Brain pericyte (primary cell): ENCODE data around the gene PCAT7.
"Not testable (repeated sequence)": the region's sequence is repeated elsewhere in the genome, so short reads cannot be mapped to it uniquely, and the experiment has no call there.

Experiments
- DNase-seq: peaks from one replicate; pipeline ENCODE4 v3.0.0-alpha.2; 2012; ENCODE audit warnings: low read depth, low spot score

The PCAT7 gene

DNA sequence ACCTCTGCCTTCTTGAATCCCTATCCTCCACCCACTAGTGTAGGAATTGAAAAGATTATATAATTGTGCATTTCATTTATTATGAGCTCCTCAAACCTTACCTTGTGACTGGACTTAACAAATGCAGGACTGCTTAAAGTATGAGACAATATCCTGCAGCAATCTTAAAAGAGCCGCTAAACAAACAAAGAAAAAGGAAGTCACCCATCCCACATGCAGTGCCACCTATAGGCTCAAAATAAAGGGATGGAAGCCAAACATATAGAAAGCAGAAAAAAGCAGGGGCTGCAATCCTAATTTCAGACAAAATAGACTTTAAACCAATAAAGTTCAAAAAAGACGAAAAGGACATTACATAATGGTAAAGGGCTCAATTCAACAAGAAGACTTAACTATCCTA is 8.7 kb downstream of the PCAT7 start:
- no peak for DNase-seq

DNA sequence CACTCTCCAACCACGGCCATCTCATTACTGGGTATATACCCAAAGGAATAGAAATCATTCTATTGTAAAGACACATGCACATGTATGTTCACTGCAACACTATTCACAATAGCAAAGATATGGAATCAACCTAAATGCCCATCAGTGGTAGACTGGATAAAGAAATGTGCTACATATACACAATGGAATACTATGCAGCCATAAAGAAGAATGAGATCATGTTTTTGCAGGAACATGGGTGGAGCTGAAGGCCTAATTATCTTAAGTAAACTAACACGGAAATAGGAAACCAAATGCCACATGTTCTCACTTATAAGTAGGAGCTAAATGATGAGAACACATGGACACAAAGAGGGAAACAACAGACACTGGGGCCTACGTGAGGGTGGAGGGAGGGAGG is 9.4 kb downstream of the PCAT7 start:
- not testable (repeated sequence) for DNase-seq

DNA sequence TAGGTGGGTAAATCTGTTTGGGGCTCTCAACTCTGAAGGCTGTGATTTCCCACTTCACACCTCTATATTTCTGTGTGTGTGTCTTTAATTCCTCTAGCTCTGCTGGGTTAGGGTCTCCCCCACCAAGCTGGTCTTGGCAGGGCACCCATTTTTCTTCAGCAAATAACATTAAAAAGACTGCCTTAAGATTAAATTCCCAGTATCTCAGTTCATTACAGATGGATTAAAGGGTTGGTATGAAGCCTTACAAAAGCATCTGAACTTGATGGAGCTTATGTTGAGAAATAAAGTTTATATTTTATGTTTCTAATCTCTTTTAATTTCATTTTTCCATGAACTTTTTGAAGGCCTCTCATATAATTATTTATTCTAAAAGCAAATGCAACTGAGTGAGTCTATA is 11.7 kb downstream of the PCAT7 start:
- DNase-seq: no peak

DNA sequence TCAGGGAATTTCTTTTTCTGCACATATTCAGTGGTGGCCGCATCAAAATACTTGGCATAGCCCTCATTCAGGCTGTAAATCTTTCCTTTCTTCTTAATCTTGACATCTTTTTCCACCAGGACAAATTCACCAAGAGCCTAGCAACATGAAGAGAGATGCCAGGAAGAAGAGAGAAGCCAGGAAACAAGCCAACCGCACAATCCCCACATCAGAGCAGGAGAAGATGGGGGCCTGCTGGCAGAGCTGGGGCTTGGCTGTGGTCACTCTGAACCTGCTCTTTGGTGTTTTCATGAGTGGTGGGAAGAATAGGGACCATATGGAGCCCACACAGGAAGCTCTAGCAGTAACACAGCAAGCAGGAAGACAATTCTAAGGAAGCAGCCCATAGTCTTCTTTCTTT is 12.4 kb downstream of the PCAT7 start:
- no peak for DNase-seq

DNA sequence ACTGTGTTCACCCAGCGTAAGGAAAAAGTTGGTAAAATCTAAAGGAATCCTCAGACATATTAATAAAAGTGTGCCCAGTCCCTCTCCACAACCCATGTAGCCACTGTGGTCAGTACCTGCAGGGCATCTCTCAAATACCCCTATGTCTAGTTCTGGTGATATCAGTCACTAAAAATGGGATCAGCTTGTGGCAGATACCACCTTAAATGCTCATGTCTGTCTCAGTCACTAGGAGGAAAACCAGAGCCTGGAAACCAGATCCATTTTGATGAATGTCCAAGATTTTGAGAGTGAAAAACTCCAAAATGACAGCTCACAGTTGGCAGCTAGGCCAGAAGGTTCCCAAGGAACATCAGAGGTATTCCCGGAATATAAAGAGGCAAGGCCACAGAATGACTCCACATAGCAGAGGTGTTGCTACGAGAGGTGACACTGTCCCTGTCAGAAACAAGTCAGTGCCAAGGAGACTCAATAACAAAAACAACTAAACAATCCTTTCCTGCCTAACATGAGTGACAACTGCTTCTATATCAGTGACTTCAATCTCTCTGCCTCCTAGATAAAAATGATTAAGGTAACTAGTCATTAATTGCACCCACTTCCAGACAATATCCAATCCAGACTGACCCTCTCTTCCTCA is 13.5 kb downstream of the PCAT7 start:
- DNase-seq: no peak

DNA sequence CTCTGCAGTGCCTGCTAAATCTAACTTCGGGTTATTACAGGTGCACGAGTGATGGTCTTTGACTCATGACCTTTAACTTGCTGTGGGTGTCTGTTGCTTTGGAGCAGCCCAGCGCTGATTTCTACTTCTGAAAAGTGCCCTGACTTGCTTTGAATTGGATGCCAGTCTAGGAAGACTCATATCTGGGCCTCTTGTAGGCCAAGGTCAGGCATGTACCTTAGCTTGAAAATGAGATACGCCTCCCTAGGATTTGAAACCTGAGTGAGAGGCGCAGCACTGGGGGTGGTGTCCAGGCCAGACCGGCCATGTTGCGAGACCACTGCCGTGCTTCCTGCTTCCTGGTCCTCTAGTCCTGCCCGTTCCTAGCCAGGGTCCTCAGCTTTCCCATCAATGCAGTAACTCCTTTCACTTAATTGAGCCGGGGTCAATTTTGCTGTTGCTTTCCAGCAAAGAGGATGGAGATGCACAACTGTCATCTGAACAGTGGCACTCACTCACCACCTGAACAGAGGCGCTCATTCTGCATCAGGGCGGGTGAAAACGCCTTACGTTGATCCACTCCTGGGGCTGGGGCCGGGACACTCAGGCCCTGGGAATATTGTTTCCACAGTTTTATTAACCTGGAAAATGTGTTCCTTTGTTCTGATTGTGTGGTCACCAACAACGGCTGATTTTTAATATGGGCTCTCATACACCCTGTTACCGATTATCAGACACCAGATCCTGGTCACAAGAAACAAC is 14.3 kb downstream of the PCAT7 start:
- DNase-seq: no peak

DNA sequence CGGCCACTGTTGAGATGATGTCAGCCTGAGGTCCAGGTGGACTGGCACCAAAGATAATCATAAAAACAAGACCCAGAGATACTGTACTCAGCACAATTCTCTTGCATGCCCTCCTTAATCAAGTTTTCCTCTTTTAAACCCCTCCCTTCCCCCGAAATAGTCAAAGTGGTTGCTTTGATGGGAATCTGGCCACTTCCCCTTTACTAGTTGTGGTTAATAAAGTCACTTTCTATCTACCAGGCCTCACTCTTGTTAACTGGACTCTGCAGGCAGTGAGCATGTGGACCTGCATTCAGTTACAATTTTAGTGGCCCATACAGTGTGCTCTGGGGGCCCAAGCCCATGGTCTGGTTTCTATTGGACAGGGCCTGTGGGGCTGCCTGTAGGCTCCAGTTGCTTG is 21.2 kb downstream of the PCAT7 start:
- DNase-seq: no peak

DNA sequence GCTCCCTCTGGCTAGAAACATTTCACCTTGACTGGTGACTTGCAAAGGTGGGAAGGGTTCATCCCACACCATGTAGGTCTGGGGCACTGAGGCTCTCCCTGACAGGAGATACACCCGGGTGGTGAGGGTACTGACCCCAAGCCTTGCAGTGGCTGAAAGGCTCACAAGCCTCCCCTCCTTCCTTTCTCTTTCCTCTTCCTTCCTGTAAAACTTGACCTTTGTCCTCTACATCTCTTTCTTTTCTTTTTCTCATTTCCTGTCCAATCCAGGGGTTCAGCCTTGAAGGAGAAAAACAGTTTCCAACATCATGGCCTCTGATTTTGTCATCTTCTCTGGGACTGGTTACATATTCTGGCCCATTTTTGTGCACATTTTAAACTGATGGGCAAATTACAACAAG is 22.2 kb downstream of the PCAT7 start:
- no peak for DNase-seq

DNA sequence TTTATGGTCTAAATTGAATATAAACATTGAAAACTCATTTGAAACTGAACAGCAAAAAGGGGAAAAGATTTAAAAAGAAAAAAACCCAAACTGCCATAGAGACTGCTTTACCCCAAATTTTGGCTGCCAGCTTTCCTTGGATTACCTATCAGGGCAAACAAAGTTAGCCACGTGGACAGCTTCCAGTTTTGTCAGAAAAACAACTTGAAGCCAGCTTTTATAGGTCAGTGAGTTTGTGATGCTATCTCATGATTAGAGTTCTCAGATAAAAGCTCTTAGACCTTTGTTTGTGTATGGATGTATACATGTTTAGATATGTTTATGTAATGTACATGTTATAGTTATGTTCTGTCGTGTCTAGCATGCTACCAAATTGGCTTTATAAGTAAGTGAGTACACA is 22.7 kb downstream of the PCAT7 start:
- no peak for DNase-seq

DNA sequence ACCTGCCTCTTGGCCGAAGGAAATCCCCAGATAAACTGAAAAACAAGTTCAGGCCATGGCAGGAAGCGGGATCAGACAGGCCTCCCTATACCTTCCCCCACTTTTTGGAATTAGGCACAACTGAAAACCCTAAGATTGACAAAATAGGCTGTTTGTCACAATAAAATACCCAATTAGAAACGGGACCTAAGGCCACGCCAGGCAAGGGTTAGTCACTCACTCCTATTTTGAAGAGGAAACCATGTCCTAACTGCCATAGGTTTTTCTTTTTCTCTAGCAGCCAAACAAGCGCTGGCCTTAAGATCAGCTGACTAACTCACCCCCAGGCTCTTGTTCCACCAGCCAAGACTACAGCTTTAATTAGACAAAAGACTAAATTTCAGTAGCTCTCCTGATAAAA is 26.8 kb downstream of the PCAT7 start:
- DNase-seq: no peak

DNA sequence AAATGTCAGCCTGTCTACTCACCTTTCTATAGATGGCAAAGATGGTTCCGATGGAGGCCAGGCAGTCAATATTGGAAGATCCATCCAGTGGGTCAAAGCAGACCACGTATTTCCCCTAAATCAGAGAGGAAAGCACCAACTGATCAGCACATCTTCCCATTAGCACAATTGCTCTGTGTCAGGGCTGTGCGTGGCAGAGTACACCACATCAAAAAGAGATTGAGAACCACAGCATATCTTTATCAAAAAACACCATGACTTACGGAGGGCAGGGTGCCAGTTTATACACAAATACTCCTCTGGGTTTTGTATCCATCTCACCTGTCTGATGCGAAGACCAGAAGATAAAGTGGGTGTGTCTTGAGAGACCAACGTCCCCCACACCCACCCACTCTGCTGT is 29.7 kb downstream of the PCAT7 start:
- no peak for DNase-seq

DNA sequence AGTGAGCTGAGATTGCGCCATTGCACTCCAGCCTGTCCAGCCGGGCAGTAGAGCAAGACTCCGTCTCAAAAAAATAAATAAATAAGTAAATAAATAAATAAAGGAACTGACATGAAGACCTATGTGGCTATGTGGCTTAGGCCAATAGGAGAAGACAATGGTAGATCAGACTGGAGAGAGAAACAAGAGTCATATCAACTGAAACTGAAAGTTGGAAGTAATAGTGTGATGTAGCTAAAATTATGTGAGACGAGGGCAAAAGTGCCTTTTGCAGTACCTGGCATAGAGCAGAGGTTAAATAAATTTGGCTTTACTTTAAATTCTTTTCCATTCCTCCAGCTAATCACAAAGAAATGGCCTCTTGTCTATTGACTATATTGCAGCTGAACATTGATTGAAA is 31.4 kb downstream of the PCAT7 start:
- DNase-seq: no peak

DNA sequence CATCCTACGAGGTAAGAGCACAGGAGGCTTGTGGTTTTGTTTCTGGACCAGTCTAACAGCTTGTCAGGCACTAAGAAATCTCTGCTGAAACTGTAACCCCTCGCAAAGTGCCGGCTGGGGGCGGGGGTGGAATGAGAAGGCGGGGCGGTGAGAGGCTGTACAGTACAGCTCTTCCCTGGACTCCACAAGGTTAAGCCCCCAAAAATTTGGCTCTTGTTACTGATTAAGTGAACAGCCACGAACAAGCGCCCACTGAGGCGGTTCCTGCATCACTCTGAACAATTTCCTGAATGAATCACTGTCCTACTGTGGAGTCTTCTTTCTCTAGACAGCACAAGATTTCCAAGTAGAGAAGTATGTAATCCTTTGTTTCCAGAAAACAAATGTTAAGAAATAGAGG is 31.9 kb downstream of the PCAT7 start:
- no peak for DNase-seq

DNA sequence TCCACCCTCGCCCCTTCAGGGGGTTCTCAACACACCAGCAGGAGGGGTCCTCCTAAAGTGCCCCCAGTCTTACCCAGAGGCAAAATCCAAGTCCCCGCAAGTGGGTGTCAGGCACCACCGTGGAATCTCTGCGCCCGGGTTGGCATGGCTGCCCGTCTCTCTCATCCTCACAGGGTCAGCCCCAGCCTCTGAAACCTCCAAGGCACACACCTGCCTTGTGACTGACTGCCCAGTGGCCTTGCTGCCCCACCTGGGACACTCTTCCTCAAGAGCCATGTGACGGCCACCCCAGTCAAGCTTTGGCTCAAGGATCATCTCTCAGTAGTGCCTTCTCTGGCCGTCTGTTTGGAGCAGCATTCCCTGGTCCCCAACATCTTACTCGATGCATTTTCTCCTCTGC is 33.8 kb downstream of the PCAT7 start:
- DNase-seq: no peak

DNA sequence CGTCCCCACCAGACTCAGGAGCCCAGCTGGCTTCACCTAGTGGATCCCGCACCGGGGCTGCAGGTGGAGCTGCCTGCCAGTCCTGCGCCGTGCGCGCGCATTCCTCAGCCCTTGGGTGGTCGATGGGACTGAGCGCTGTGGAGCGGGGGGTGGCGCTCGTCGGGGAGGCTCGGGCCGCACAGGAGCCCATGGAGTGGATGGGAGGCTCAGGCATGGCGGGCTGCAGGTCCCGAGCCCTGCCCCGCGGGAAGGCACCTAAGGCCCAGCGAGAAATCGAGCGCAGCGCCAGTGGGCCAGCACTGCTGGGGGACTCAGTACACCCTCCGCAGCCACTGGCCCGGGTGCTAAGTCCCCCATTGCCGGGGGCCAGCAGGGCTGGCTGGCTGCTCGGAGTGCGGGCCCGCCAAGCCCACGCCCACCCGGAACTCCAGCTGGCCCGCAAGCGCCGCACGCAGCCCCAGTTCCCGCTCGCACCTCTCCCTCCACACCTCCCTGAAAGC is 36.2 kb downstream of the PCAT7 start:
- DNase-seq: not testable (repeated sequence)

DNA sequence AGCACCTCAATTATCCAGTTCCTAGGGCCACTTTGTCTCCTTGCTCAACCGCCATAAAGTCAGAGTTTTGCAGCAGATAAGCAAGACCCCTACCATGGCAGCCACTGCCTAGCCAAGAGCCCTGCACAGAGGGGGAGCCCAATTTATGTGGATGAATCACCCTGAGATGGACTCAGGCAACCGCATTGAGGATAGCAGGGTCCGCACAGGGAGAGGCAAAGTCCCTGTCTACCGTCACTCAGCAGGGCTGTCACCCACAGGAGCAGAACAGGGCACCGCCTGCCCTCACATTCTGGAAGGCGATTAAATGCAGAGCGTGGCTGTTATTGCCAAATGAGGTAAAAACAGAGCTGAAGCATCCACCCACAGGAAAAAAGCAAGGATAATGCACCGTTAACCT is 37.0 kb downstream of the PCAT7 start:
- no peak for DNase-seq

DNA sequence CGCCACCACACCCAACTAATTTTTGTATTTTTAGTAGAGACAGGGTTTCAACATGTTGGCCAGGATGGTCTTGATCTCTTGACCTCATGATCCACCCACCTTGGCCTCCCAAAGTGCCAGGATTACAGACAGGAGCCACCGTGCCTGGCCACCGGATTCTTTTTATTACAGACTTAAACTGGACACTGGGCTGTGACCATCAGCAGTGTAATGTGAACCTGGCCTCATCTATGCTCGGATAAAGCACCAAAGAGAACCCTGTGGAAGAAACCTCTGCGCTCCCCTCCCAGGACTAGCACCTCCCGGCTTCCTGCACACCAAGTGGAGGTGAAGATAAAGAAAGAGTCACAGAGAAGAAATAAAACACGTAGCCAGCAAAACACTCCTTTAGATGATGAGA is 37.8 kb downstream of the PCAT7 start:
- DNase-seq: not testable (repeated sequence)

DNA sequence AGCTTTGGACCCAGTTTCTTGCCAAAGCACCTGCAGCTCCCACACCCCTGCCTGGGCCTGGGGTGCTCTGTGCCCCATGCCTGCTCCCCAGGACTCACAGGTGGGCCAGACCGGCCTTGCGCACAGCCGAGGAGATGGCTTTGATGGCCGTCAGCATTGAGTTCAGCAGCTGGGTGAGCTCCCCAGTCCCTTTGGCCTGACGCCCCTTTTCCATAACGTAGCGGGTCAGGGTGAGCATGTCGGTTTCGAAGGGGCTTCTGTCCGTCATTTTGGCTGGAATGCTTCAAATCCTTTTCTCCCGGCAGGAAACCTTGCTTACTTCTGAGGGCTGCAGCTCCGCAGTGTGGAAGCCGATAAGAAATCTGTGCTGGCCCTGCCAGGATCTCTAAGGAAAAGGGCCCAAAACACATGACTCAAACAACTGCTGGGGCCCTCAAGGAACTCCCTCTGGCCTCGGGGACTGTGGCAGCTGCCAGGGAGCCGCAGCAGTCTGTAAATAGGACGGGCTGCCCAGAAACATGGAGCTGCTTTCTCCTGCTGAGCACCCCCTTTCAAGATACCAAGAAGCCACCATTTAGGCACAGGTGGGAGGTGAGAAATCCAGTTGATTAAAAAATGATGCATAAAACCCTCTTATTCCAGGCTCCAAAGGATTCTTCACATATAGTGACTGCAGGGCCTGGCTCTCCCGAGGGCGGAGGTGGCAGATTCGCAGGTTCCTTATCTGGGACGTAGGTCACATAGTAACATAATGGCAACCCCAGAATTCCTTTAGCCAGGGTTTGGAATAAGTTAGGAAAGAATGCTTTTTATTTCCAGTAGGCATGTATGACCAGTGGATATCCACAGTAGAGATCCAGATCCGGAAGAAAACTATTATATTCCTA is 38.8 kb downstream of the PCAT7 start, which contains the start of gene FBP2:
FBP2 (minus strand) TSS at position 366 of the 887 bp plus-strand sequence; CDS start at position 268, 98 bp downstream.
- no peak for DNase-seq

DNA sequence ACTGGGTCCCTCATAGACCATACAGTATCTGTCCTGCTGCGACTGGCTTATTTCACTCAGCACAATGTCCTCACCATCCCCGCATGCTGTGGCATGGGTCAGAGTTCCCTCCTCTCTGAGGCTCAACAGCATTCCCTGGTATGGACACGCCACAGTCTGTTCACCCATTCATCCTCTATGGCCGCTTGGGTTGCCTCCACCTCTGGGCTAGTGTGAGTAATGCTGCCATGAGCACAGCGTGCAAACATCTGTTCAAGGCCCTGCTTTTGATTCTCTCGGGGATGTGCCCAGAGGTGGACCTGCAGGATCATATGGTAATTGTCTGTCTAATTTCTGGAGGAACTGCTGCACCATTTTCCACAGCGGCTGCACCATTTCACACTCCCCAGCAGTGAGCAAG is 44.2 kb downstream of the PCAT7 start:
- DNase-seq: no peak

DNA sequence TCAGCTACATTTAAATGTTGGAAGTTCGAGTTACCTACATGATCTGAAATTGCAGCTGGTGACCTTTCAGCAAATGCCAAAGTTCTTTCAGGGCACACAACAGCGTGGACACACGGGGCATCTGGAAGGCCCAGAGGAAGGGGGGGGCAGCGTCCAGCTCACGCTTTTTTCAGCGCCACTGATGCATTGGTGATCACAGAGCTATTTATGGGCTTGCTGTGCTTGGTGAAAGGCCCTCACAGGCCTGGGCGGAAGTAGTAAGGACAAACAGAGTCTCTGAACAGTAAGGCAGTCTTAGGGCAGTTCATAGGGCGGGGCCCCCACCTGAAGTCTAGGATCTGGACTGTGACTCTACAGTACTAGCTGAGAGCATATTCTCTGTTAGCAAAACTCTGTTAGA is 45.4 kb downstream of the PCAT7 start:
- no peak for DNase-seq

DNA sequence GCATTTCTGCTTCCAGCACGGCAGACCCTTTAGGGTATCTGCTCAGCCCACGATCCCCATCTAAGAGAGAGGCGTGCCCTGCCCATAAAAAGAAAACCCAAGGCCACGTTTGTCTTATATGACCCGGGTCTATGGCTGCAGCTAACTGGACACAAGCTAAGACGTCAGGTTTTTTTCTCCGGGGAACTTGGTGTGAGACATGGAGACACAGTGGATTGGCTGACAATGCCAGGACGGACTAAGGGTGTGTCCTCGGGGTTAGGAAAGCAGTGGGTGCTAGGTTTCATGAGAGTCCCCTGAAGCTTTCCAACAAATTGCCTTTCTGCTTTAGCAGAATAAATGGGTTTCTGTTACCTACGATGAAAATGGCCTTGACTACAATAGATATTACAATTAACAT is 45.8 kb downstream of the PCAT7 start:
- no peak for DNase-seq

DNA sequence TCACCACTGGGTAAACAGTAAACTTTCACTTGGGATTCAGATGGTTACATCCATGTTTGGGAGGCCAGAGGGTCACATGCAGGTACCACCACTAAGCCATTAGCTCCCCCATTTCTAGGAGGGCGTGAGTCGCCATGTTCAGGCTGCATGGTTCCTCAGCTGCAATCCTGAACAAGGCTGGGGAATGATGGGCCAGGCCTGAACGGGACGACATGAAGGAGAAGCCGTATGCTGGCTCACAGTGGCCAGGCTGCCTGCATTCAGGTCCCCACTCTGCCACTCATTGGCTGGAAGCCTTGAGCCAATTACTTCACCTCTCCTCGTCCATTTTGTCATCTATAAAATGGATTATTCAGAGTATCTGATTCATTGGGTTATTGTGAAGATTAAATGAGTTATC is 47.8 kb downstream of the PCAT7 start:
- DNase-seq: no peak
